ENCODE data around the gene GBE1.

DNA sequence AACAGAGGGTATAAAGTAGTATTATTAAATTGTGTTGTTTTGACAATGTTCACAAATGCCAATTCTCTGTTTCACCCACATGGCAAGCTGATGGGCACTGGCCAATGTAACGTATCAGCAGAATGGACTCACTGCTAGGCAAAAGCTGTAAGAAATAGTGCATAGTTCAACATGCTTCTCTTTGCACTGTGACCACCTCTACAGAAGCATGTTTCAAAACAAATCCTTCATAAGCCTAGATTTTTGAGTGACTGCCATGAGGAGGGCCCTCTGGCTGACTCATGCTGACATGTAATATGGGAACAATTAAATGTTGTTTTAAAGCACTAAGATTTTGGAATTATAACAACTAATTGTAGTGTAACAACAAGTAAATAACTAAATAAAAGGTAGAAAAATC is 3.2 kb downstream of the GBE1 start:
- TF ChIP-seq, protein P1, sequence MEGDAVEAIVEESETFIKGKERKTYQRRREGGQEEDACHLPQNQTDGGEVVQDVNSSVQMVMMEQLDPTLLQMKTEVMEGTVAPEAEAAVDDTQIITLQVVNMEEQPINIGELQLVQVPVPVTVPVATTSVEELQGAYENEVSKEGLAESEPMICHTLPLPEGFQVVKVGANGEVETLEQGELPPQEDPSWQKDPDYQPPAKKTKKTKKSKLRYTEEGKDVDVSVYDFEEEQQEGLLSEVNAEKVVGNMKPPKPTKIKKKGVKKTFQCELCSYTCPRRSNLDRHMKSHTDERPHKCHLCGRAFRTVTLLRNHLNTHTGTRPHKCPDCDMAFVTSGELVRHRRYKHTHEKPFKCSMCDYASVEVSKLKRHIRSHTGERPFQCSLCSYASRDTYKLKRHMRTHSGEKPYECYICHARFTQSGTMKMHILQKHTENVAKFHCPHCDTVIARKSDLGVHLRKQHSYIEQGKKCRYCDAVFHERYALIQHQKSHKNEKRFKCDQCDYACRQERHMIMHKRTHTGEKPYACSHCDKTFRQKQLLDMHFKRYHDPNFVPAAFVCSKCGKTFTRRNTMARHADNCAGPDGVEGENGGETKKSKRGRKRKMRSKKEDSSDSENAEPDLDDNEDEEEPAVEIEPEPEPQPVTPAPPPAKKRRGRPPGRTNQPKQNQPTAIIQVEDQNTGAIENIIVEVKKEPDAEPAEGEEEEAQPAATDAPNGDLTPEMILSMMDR (IDR thresholded peaks at IDR 0.05) = no peak
- no peak for TF ChIP-seq POLR2A (IDR thresholded peaks at IDR 0.05)
- no peak for TF ChIP-seq POLR2AphosphoS5 (IDR thresholded peaks at IDR 0.05)

Data from breast epithelium (tissue), 3 donors.